Stomach (tissue), 4 donors: Measurements from ENCODE around the gene THY1.

ENCODE experiments used
- POLR2A ChIP-seq, 4 donors: fragments of 450-650 bp; IDR thresholded peaks; one replicate each; pipeline ENCODE4 v1.6.1; 2016; ENCODE audit warnings: antibody characterized with exemption in 4 of 4, control low read depth in 2 of 4, mild to moderate bottlenecking in 1 of 4, moderate library complexity in 1 of 4
- TF ChIP-seq, protein P1 (sequence below), 7 experiments: fragments of 450-650 bp in 4 of 7; fragments of 200-600 bp in 3 of 7; sonication (generic) in 3 of 7; IDR thresholded peaks; one replicate each; pipeline ENCODE4 v1.5.1; 2016 to 2019; ENCODE audit warnings: antibody characterized with exemption in 7 of 7, control low read depth in 2 of 7, mild to moderate bottlenecking in 1 of 7

DNA sequence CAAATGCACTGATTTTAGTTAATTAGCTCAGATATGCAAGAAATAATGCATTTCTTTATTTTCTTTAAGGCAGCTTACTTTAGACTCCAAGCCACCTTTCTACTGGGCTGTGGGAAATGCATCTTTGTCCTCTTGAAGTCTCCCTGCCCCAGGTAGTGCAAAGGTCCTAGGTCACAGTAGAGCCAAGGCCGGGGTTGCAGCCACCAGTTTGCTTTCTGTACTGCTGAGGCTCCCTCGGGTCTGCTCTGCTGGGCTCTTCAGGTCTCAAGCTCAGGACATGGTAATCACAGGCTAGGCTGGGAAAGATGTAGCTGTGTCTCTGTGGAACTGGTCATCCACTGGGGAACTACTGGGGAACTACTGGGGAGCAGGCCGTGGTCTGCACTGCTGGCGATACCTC lies 25.4 kb upstream of the THY1 start:
- TF ChIP-seq POLR2A (IDR thresholded peaks at IDR 0.05): no peak
- TF ChIP-seq, protein P1, sequence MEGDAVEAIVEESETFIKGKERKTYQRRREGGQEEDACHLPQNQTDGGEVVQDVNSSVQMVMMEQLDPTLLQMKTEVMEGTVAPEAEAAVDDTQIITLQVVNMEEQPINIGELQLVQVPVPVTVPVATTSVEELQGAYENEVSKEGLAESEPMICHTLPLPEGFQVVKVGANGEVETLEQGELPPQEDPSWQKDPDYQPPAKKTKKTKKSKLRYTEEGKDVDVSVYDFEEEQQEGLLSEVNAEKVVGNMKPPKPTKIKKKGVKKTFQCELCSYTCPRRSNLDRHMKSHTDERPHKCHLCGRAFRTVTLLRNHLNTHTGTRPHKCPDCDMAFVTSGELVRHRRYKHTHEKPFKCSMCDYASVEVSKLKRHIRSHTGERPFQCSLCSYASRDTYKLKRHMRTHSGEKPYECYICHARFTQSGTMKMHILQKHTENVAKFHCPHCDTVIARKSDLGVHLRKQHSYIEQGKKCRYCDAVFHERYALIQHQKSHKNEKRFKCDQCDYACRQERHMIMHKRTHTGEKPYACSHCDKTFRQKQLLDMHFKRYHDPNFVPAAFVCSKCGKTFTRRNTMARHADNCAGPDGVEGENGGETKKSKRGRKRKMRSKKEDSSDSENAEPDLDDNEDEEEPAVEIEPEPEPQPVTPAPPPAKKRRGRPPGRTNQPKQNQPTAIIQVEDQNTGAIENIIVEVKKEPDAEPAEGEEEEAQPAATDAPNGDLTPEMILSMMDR (IDR thresholded peaks at IDR 0.05): no peak
